ENCODE data around the gene PALLD. TPM values are rescaled to one million over a fixed set of nuclear protein-coding genes. Genes with fewer than 3 reads are reported as not detected.

Gene PALLD
- total and polyA plus RNA-seq, 2 of the 13 experiments (the other 11 are each of a cell fraction or from before 2014, with no cell fraction given): 0.50 to 1.5 TPM

DNA sequence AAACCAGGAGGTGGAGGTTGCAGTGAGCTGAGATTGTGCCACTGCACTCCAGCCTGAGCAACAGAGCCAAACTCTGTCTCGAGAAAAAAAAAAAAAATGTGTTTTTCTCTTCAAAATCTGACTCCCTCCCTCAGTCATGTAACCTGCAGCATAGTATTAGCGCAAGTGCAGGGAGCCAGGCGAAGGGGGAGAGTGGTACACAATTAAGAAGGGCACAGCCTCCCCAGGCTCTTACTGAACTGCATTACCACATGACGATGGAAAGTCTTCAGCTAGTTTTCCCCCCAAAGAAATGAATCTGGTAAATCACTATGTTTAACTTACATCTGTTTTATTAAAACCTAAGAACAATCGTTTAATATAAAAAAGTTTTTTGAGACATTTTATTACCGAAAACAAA is 32.4 kb downstream of the PALLD start:
- BruUV-seq (replicated peaks): no TSS peak

GRCh38 chr4:168531305-168531704 is 34.5 kb downstream of the PALLD start:
- H4K20me1 ChIP-seq (ENCODE audit: insufficient read depth, low read length): no peaks in the 10 kb centered on the region
- no peaks in the 10 kb centered on the region for H3K9me3 ChIP-seq (ENCODE audit: low read length)
- H3K4me3 ChIP-seq (replicated peaks in 1 of 3; ENCODE audit: insufficient read depth in 1 of 3, low read depth in 2 of 3, low read length in 3 of 3): no peak overlapping the region
- H3K36me3 ChIP-seq (replicated peaks in 1 of 2; ENCODE audit: control insufficient read depth in 1 of 2, insufficient read depth in 2 of 2, low read length in 2 of 2): no peaks in the 10 kb centered on the region
- no peaks in the 10 kb centered on the region for H3K79me2 ChIP-seq (ENCODE audit: insufficient read depth, low read length)
- 19% methylated on average over 4 of the region's 4 CpGs for WGBS (ENCODE audit: low lambda C conversion rate)
- H3K9ac ChIP-seq (ENCODE audit: insufficient read depth, low read depth, low read length): no peak overlapping the region
- no peak overlapping the region for H3K27ac ChIP-seq (ENCODE audit: extremely low read length, insufficient read depth, low read length)
- no peak overlapping the region for H3K4me2 ChIP-seq (ENCODE audit: low read depth, low read length)
- H3K4me1 ChIP-seq (ENCODE audit: insufficient read depth, low read length): no peaks in the 10 kb centered on the region
- DNase-seq (ENCODE audit: low spot score) (no peak), ATAC-seq (no peak), FAIRE-seq (no peak)
- intact Hi-C loops (cut with micrococcal nuclease; ENCODE audit: unreplicated experiment): no loop called here
- H3K27me3 ChIP-seq (ENCODE audit: control insufficient read depth in 1 of 2, insufficient read depth in 2 of 2, low read length in 2 of 2): no peaks in the 10 kb centered on the region
- H2AFZ ChIP-seq (ENCODE audit: low read length): no peak overlapping the region
- no TSS peak for BruUV-seq (replicated peaks)
- POLR2A ChIA-PET: no interaction called here
- CTCF ChIA-PET (ENCODE audit: low intra/inter-chr PET ratio, low total read pairs): no interaction called here
- in situ Hi-C loops (cut with HindIII; ENCODE audit: extremely low pct_ligation_motif_present, low pct_unique_long_range_greater_than_20kb): no loop called here
- TF ChIP-seq SMC3 (IDR thresholded peaks at IDR 0.05; ENCODE audit: low read length) (no peak), PRMT3 (CRISPR knock-in tag; IDR thresholded peaks at IDR 0.05; ENCODE audit: borderline replicate concordance, low read depth) (no peak), PITX1 (CRISPR knock-in tag; IDR thresholded peaks at IDR 0.05) (no peak), RARA (CRISPR knock-in tag; IDR thresholded peaks at IDR 0.05) (no peak), ZNF749 (CRISPR knock-in tag; IDR thresholded peaks at IDR 0.05; ENCODE audit: borderline replicate concordance) (no peak), CENPX (CRISPR knock-in tag; IDR thresholded peaks at IDR 0.05) (no peak), ZNF484 (CRISPR knock-in tag; IDR thresholded peaks at IDR 0.05; ENCODE audit: borderline replicate concordance, low read depth) (no peak), ZNF720 (CRISPR knock-in tag; IDR thresholded peaks at IDR 0.05) (no peak), ZNF549 (CRISPR knock-in tag; IDR thresholded peaks at IDR 0.05) (no peak), FOXA3 (CRISPR knock-in tag; IDR thresholded peaks at IDR 0.05) (no peak), GATA4 (IDR thresholded peaks at IDR 0.05; ENCODE audit: borderline replicate concordance, low read depth) (no peak), ZNF431 (CRISPR knock-in tag; IDR thresholded peaks at IDR 0.05; ENCODE audit: borderline replicate concordance, low read depth) (no peak), ZNF468 (CRISPR knock-in tag; IDR thresholded peaks at IDR 0.05) (no peak), CENPT (CRISPR knock-in tag; IDR thresholded peaks at IDR 0.05; ENCODE audit: low read depth) (no peak)
- TF ChIP-seq, protein P1, sequence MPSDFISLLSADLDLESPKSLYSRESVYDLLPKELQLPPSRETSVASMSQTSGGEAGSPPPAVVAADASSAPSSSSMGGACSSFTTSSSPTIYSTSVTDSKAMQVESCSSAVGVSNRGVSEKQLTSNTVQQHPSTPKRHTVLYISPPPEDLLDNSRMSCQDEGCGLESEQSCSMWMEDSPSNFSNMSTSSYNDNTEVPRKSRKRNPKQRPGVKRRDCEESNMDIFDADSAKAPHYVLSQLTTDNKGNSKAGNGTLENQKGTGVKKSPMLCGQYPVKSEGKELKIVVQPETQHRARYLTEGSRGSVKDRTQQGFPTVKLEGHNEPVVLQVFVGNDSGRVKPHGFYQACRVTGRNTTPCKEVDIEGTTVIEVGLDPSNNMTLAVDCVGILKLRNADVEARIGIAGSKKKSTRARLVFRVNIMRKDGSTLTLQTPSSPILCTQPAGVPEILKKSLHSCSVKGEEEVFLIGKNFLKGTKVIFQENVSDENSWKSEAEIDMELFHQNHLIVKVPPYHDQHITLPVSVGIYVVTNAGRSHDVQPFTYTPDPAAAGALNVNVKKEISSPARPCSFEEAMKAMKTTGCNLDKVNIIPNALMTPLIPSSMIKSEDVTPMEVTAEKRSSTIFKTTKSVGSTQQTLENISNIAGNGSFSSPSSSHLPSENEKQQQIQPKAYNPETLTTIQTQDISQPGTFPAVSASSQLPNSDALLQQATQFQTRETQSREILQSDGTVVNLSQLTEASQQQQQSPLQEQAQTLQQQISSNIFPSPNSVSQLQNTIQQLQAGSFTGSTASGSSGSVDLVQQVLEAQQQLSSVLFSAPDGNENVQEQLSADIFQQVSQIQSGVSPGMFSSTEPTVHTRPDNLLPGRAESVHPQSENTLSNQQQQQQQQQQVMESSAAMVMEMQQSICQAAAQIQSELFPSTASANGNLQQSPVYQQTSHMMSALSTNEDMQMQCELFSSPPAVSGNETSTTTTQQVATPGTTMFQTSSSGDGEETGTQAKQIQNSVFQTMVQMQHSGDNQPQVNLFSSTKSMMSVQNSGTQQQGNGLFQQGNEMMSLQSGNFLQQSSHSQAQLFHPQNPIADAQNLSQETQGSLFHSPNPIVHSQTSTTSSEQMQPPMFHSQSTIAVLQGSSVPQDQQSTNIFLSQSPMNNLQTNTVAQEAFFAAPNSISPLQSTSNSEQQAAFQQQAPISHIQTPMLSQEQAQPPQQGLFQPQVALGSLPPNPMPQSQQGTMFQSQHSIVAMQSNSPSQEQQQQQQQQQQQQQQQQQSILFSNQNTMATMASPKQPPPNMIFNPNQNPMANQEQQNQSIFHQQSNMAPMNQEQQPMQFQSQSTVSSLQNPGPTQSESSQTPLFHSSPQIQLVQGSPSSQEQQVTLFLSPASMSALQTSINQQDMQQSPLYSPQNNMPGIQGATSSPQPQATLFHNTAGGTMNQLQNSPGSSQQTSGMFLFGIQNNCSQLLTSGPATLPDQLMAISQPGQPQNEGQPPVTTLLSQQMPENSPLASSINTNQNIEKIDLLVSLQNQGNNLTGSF (CRISPR knock-in tag; IDR thresholded peaks at IDR 0.05): no peak

More for the DNA sequence above, 32.4 kb downstream of the PALLD start:
- no peak overlapping the region for H3K4me2 ChIP-seq (ENCODE audit: low read depth, low read length)
- H3K4me3 ChIP-seq (replicated peaks in 1 of 3; ENCODE audit: insufficient read depth in 1 of 3, low read depth in 2 of 3, low read length in 3 of 3): no peak overlapping the region
- no peak overlapping the region for H3K9ac ChIP-seq (ENCODE audit: insufficient read depth, low read depth, low read length)
- no peak for FAIRE-seq
- in situ Hi-C loops (cut with HindIII; ENCODE audit: extremely low pct_ligation_motif_present, low pct_unique_long_range_greater_than_20kb): no loop called here
- no peaks in the 10 kb centered on the region for H3K4me1 ChIP-seq (ENCODE audit: insufficient read depth, low read length)
- no peaks in the 10 kb centered on the region for H3K79me2 ChIP-seq (ENCODE audit: insufficient read depth, low read length)
- no peaks in the 10 kb centered on the region for H4K20me1 ChIP-seq (ENCODE audit: insufficient read depth, low read length)
- ChIA-PET CTCF (ENCODE audit: low intra/inter-chr PET ratio, low total read pairs) (no interaction called here), POLR2A (no interaction called here)
- TF ChIP-seq IKZF4 (CRISPR knock-in tag; IDR thresholded peaks at IDR 0.05; ENCODE audit: borderline replicate concordance, low read depth, not compliant biosample characterization) (no peak), JUND (CRISPR knock-in tag; IDR thresholded peaks at IDR 0.05) (no peak), ZFP1 (CRISPR knock-in tag; IDR thresholded peaks at IDR 0.05) (no peak), ZNF143 (CRISPR knock-in tag; IDR thresholded peaks at IDR 0.05) (no peak)
- H3K36me3 ChIP-seq (replicated peaks in 1 of 2; ENCODE audit: control insufficient read depth in 1 of 2, insufficient read depth in 2 of 2, low read length in 2 of 2): no peaks in the 10 kb centered on the region
- H2AFZ ChIP-seq (ENCODE audit: low read length): no peak overlapping the region
- no peak for ATAC-seq
- H3K9me3 ChIP-seq (ENCODE audit: low read length): no peaks in the 10 kb centered on the region
- intact Hi-C loops (cut with micrococcal nuclease; ENCODE audit: unreplicated experiment): no loop called here
- no peak for DNase-seq (ENCODE audit: low spot score)
- no peak overlapping the region for H3K27ac ChIP-seq (ENCODE audit: extremely low read length, insufficient read depth, low read length)
- 36% methylated on average over 6 of the region's 6 CpGs for WGBS (ENCODE audit: low lambda C conversion rate)
- H3K27me3 ChIP-seq (ENCODE audit: control insufficient read depth in 1 of 2, insufficient read depth in 2 of 2, low read length in 2 of 2): no peaks in the 10 kb centered on the region
